Measurements from ENCODE around the gene FAM117A. TPM values are rescaled to one million over a fixed set of nuclear protein-coding genes. Genes with fewer than 3 reads are reported as not detected.
"Not testable (repeated sequence)": the region's sequence is repeated elsewhere in the genome, so short reads cannot be mapped to it uniquely, and the experiment has no call there.

Gene FAM117A
- polyA plus RNA-seq, 1 experiment: 2.5 TPM

DNA sequence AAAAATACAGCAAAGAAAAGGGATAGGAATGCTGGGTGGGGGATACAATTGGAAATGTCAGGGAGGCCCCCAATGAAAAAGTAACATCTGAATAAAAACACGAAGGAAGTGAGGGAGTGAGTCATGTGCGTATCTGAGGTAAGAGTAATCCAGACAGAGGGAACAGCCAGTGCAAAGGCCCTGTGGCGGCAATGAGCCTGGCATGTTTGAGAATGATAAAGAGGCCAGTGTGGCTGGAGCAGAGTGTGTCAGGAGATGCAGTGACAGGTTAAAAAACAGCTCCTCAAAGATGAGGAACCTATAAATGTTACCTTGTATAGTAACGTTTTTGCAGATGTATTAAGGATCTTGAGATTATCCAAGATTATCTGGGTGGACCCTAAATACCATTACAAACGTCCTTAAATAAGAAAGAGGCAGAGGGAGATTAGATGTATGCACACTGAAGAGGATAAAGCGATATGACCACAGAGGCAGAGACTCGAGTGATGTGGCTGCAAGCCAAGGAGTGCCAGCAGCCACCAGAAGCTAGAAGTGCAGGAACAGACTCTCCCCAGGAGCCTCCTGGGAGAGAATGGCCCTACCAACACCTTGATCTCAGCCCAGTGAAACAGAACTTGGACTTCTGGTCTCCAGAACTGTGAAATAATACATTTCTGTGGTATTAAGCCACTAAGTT, 38.3 kb downstream of the FAM117A start:
- CTCF ChIA-PET: no interaction called here
- Histone ChIP-seq H3K4me3 (ENCODE audit: low read depth, low read length) (no peak overlapping the region), H3K9me3 (ENCODE audit: control insufficient read depth, insufficient read depth, low read length) (no peaks in the 10 kb centered on the region), H3K27me3 (ENCODE audit: control insufficient read depth, insufficient read depth, low read length) (peaks cover 8% of the 10 kb centered on the region), H3K27ac (ENCODE audit: low read depth, low read length) (no peak overlapping the region)
- no peak for DNase-seq (ENCODE audit: low read depth, low spot score)
- POLR2A ChIA-PET: no interaction called here
- TF ChIP-seq, protein P1, sequence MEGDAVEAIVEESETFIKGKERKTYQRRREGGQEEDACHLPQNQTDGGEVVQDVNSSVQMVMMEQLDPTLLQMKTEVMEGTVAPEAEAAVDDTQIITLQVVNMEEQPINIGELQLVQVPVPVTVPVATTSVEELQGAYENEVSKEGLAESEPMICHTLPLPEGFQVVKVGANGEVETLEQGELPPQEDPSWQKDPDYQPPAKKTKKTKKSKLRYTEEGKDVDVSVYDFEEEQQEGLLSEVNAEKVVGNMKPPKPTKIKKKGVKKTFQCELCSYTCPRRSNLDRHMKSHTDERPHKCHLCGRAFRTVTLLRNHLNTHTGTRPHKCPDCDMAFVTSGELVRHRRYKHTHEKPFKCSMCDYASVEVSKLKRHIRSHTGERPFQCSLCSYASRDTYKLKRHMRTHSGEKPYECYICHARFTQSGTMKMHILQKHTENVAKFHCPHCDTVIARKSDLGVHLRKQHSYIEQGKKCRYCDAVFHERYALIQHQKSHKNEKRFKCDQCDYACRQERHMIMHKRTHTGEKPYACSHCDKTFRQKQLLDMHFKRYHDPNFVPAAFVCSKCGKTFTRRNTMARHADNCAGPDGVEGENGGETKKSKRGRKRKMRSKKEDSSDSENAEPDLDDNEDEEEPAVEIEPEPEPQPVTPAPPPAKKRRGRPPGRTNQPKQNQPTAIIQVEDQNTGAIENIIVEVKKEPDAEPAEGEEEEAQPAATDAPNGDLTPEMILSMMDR (IDR thresholded peaks at IDR 0.05; ENCODE audit: low read depth, low read length): no peak

DNA sequence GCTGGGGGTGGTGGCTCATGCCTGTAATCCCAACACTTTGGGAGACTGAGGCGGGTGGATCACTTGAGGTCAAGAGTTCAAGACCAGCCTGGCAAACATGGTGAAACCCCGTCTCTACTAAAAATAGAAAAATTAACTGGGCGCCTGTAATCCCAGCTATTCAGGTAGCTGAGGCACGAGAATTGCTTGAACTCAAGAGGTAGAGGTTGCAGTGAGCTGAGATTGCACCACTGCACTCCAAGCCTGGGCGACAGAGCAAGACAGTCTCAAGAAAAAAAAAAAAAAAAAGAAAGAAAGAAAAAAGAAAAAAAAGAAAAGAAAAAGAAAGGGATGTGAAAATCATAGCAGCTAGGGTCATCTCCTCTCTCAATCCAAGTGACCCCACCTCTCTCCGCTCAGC, 39.4 kb downstream of the FAM117A start:
- DNase-seq (ENCODE audit: low read depth, low spot score); H3K27me3 ChIP-seq (ENCODE audit: control insufficient read depth, insufficient read depth, low read length); POLR2A ChIA-PET; H3K9me3 ChIP-seq (ENCODE audit: control insufficient read depth, insufficient read depth, low read length); CTCF ChIA-PET; H3K4me3 ChIP-seq (ENCODE audit: low read depth, low read length); H3K27ac ChIP-seq (ENCODE audit: low read depth, low read length): not testable (repeated sequence)

DNA sequence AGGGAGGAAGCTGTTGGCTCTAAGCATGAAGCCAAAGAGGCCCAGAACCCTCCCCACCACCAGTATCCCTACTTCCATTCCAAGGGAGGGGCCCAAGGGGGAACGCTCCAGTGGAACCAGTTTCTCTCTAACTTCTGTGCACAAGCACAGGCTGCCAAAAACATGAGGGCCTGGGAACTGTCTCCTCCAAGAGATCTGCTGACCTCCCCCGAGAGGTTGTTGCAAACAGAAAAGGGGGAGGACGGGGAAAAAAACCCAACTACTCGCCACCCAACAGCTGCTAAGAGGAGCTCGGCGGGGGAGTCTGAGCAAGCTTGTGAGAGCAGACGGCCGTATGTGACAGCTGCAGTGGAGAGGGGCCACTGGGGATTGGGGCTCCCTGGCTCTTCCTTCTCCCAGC, 40.5 kb downstream of the FAM117A start:
- peaks cover 3% of the 10 kb centered on the region for H3K27me3 ChIP-seq (ENCODE audit: control insufficient read depth, insufficient read depth, low read length)
- H3K9me3 ChIP-seq (ENCODE audit: control insufficient read depth, insufficient read depth, low read length): no peaks in the 10 kb centered on the region
- H3K4me3 ChIP-seq (ENCODE audit: low read depth, low read length): no peak overlapping the region
- TF ChIP-seq, protein P1 (IDR thresholded peaks at IDR 0.05; ENCODE audit: low read depth, low read length): no peak
- CTCF ChIA-PET: no interaction called here
- no peak overlapping the region for H3K27ac ChIP-seq (ENCODE audit: low read depth, low read length)
- DNase-seq (ENCODE audit: low read depth, low spot score): no peak
- POLR2A ChIA-PET: no interaction called here

DNA sequence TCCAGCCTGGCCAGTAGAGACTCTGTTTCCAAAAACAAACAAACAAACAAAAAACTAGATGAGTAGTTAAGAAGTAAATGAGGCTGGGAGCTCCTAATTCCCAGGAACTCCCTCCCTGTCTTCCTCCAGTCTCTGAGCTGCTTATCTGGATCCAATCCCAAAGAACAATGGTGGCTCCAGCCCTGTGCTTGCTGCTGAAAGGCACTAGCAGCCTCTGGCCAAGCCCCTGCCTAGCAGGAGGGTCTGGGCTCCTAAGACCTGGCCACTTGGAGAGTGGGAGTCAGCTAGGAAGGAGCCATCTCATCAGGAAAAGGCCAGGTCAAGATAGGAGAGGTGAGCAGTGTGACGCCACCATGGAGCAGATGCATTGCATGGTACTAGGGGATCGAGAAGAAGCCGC, 41.9 kb downstream of the FAM117A start:
- TF ChIP-seq, protein P1 (IDR thresholded peaks at IDR 0.05; ENCODE audit: low read depth, low read length): no peak
- no peak overlapping the region for H3K4me3 ChIP-seq (ENCODE audit: low read depth, low read length)
- H3K27ac ChIP-seq (ENCODE audit: low read depth, low read length): no peak overlapping the region
- peaks cover 3% of the 10 kb centered on the region for H3K27me3 ChIP-seq (ENCODE audit: control insufficient read depth, insufficient read depth, low read length)
- no peaks in the 10 kb centered on the region for H3K9me3 ChIP-seq (ENCODE audit: control insufficient read depth, insufficient read depth, low read length)
- POLR2A ChIA-PET: interaction anchor here (0.6 kb wide), 1 partner anchor 218 kb away, joined by 6 read pairs; no protein-coding TSS in a partner anchor
- CTCF ChIA-PET: interaction anchor here (1.4 to 2.2 kb wide), 2 partner anchors 14 to 276 kb away, joined by 3 to 9 read pairs; partner anchors contain the start of gene SLC35B1
- no peak for DNase-seq (ENCODE audit: low read depth, low spot score)

DNA sequence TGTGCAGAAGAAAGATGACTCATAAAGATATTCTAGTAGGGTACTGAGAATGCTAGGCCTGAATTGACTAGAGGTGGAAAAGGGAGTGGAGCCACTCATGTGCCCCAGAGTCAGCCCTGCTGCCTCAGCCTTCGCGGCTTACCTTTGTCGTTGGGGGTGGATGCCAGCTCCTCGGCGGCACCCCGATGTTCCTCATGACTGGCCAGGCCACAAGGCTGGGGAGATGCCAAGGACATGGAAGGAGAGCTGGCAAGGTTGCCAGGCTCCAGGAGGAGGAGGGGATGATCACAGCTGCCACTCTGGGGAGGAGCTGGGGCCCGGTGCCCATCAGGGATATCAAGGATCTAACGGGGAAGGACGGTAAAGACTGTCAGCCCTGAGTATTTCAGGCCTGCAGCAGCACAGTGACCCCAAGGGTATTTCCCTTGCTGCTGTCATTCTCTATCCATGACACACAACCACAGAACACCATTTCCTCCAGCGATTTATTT, 46.5 kb downstream of the FAM117A start:
- TF ChIP-seq, protein P1 (IDR thresholded peaks at IDR 0.05; ENCODE audit: low read depth, low read length): no peak
- no peaks in the 10 kb centered on the region for H3K9me3 ChIP-seq (ENCODE audit: control insufficient read depth, insufficient read depth, low read length)
- H3K27me3 ChIP-seq (ENCODE audit: control insufficient read depth, insufficient read depth, low read length): no peaks in the 10 kb centered on the region
- H3K27ac ChIP-seq (ENCODE audit: low read depth, low read length): no peak overlapping the region
- ChIA-PET POLR2A (no interaction called here), CTCF (interaction anchor here (0.6 to 1.4 kb wide), 2 partner anchors 9 to 150 kb away, joined by 4 to 5 read pairs; partner anchors contain the start of gene SLC35B1)
- no peak overlapping the region for H3K4me3 ChIP-seq (ENCODE audit: low read depth, low read length)
- DNase-seq (ENCODE audit: low read depth, low spot score): no peak
